ENCODE measurements around the gene NT5DC4.
A peak's percentile ranks its signal among the peaks of the same experiment; 100 is the strongest.

NT5DC4 gene

DNA sequence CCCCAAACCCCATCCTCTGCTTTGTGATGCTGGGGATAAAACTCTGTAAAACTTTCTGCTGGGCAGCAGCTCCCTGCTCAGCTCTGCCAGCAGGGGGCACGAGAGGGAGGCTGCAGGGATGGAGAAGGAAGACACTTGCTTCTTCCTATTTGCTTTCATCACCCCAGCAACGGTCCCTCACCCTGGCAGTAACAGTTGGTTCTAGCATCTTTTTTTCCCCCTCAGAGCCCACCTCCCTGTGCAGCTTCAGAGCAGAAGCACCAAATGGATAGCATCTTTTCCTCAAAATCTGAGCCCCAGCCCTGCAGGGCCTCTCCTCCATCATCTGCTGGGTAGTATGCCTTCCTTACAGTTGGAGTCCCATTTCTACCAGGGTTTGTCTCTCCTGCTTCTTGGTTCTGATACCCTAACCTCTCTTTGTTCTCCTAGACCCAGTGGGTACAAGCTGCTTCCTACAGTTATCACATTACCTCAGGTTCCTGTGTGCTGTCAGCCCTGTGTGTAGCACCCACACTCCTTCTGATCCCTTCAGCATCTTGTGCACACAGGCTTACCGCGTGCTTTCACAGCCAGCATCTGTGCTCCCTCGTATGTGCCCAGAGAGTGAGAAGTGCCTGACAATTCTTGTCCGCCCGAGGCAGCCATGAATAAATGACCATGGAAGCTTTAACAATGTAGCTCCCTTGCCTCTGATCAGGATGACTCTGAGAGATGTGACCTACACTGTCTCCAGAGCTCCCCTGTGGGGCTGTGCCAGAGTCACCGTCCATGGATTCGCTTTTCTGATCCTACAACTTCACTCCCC, 29.1 kb downstream of the NT5DC4 start:
- H3K4me1 Mint-ChIP-seq, result no peaks in the 10 kb centered on the region
- TF ChIP-seq, protein P1, sequence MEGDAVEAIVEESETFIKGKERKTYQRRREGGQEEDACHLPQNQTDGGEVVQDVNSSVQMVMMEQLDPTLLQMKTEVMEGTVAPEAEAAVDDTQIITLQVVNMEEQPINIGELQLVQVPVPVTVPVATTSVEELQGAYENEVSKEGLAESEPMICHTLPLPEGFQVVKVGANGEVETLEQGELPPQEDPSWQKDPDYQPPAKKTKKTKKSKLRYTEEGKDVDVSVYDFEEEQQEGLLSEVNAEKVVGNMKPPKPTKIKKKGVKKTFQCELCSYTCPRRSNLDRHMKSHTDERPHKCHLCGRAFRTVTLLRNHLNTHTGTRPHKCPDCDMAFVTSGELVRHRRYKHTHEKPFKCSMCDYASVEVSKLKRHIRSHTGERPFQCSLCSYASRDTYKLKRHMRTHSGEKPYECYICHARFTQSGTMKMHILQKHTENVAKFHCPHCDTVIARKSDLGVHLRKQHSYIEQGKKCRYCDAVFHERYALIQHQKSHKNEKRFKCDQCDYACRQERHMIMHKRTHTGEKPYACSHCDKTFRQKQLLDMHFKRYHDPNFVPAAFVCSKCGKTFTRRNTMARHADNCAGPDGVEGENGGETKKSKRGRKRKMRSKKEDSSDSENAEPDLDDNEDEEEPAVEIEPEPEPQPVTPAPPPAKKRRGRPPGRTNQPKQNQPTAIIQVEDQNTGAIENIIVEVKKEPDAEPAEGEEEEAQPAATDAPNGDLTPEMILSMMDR (IDR thresholded peaks at IDR 0.05), result peak; percentile 91
- peak; percentile 85 for DNase-seq
- peaks cover 46% of the 10 kb centered on the region for H3K36me3 Mint-ChIP-seq (ENCODE audit: low read depth)
- no peaks in the 10 kb centered on the region for H3K9me3 Mint-ChIP-seq
- H3K4me3 Mint-ChIP-seq, result no peak overlapping the region
- no peaks in the 10 kb centered on the region for H3K27me3 Mint-ChIP-seq (ENCODE audit: low read depth, poor library complexity)
- H3K27ac Mint-ChIP-seq, result peak overlapping the region; percentile 84

DNA sequence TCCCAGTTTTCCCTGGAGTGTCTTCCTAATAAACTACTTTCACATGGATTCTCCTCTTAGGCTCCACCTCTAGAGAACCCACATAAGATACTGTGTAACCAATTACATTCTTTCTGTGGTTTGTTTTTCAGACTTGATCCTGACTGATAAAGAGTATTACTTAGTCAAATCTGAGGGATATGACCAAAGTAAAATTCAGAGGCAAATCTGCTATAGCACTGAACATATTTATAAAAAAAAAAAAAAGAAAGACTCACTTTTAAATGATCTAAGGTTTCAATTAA, 29.7 kb downstream of the NT5DC4 start:
- no peaks in the 10 kb centered on the region for H3K27me3 Mint-ChIP-seq (ENCODE audit: low read depth, poor library complexity)
- peak overlapping the region; percentile 84 for H3K27ac Mint-ChIP-seq
- H3K36me3 Mint-ChIP-seq (ENCODE audit: low read depth), result peaks cover 49% of the 10 kb centered on the region
- H3K4me1 Mint-ChIP-seq, result no peaks in the 10 kb centered on the region
- no peaks in the 10 kb centered on the region for H3K9me3 Mint-ChIP-seq
- TF ChIP-seq, protein P1 (IDR thresholded peaks at IDR 0.05), result no peak
- no peak overlapping the region for H3K4me3 Mint-ChIP-seq
- no peak for DNase-seq

DNA sequence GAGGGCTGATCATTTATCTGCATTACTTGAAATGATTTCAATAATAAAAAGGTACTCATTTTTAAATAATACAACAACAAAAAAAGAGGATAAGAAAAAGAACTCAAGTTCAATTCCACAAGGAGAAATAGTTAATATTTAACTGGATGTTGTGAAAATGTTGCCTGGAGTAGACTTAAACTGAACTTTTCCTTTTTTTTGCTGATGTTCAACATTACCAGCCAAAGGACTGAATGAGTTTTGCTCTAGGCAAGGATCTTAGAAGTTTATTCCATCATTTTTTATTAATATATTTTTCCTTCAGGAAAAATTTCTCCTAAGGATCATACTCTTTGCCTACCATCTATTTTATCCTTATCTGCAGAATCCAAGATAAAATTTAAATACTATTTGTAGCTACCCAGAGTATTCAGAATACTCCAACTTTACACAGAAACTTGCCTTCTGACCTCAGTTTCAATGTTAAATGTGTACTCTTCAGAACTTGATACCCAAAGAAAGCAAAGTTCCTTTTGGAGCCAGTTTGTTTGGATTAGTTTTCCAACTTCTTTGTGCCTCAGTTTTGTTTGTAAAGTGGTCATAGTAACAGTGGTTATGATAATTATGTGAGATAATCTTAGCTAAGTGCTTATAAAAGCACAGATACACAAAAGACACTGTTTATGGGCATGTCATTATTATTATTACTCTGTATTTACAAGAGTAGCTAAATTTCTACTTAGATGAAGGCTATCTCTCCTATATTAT, 30.8 kb downstream of the NT5DC4 start:
- Mint-ChIP-seq H3K27me3 (ENCODE audit: low read depth, poor library complexity) (no peaks in the 10 kb centered on the region), H3K4me1 (no peaks in the 10 kb centered on the region), H3K4me3 (no peak overlapping the region), H3K27ac (no peak overlapping the region), H3K9me3 (no peaks in the 10 kb centered on the region), H3K36me3 (ENCODE audit: low read depth) (peaks cover 52% of the 10 kb centered on the region)
- DNase-seq, result no peak
- TF ChIP-seq, protein P1 (IDR thresholded peaks at IDR 0.05), result no peak

DNA sequence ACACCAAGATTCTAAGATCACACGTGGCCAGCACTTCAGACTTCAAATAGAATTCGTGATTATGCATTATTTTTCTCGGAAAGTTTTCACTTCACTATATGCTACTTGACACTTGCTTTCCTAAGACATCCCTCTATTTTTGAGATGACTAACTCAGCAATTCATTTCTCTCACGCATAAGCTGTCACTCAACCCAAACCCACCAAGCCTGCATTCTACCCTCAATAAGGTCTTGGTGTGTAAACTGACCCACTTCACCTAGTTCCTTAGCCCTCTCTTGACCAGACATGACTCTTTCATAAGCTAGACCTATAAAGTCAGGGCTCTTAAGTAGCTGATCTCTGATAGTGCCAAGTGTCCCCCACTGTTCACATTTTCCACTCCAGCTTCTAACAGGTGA, 31.8 kb downstream of the NT5DC4 start:
- Mint-ChIP-seq H3K27ac (no peak overlapping the region), H3K4me3 (no peak overlapping the region), H3K27me3 (ENCODE audit: low read depth, poor library complexity) (no peaks in the 10 kb centered on the region), H3K4me1 (no peaks in the 10 kb centered on the region), H3K36me3 (ENCODE audit: low read depth) (peaks cover 51% of the 10 kb centered on the region), H3K9me3 (no peaks in the 10 kb centered on the region)
- DNase-seq, result no peak
- TF ChIP-seq, protein P1 (IDR thresholded peaks at IDR 0.05), result no peak

DNA sequence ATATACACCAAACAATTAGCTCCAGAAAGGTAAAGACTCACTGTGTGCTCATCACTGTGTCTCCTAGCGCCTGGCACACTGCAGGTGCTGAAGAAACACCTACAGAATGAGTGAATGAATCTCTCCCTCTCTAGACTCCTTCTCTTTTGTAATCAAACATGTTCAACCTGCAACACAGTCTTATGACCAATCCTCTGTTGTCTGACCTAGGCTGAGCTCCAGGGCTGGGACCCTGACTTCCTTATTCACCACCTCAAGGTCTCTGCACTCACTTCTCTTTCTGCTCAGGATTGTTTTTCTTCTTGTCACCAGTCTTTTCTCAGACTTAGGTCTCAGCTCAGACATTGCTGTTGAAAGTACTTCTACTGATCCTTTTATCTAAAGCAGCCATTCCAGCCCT, 33.7 kb downstream of the NT5DC4 start:
- H3K27ac Mint-ChIP-seq, result no peak overlapping the region
- H3K36me3 Mint-ChIP-seq (ENCODE audit: low read depth), result peaks cover 66% of the 10 kb centered on the region
- DNase-seq, result no peak
- H3K27me3 Mint-ChIP-seq (ENCODE audit: low read depth, poor library complexity), result no peaks in the 10 kb centered on the region
- H3K4me3 Mint-ChIP-seq, result no peak overlapping the region
- no peaks in the 10 kb centered on the region for H3K4me1 Mint-ChIP-seq
- TF ChIP-seq, protein P1 (IDR thresholded peaks at IDR 0.05), result no peak
- no peaks in the 10 kb centered on the region for H3K9me3 Mint-ChIP-seq
